HG03135 (cell line): ENCODE measurements around the gene PFAS.
A peak's percentile ranks its signal among the peaks of the same experiment; 100 is the strongest.

Source experiments
- ATAC-seq: cut with Tn5 transposase; IDR thresholded peaks from one replicate; pipeline ENCODE4 v1.9.1; 2021; ENCODE audit warnings: mild to moderate bottlenecking, moderate library complexity; ENCODE audit not compliant: unreplicated experiment

PFAS gene

GRCh38 chr17:8266648-8267479 lies 17.8 kb downstream of the PFAS start:
- no peak for ATAC-seq

- ATAC-seq, result no peak
Observed at GRCh38 chr17:8267480-8268147, 18.5 kb downstream of the PFAS start.

- no peak for ATAC-seq
Observed at GRCh38 chr17:8268550-8269298, 19.6 kb downstream of the PFAS start.

- no peak for ATAC-seq
Observed at GRCh38 chr17:8272421-8272820, 23.3 kb downstream of the PFAS start.

- ATAC-seq, result no peak
Observed at GRCh38 chr17:8273884-8274444, 24.9 kb downstream of the PFAS start.

- ATAC-seq, result no peak
Observed at GRCh38 chr17:8274816-8275215, 25.7 kb downstream of the PFAS start.

GRCh38 chr17:8275421-8276290 lies 26.6 kb downstream of the PFAS start:
- ATAC-seq, result no peak

- no peak for ATAC-seq
Observed at GRCh38 chr17:8277317-8277716, 28.2 kb downstream of the PFAS start.

GRCh38 chr17:8282345-8282744 lies 33.3 kb downstream of the PFAS start:
- ATAC-seq, result no peak

GRCh38 chr17:8283356-8283755 lies 34.3 kb downstream of the PFAS start:
- no peak for ATAC-seq

- ATAC-seq, result no peak
Observed at GRCh38 chr17:8284126-8284525, 35.0 kb downstream of the PFAS start.

GRCh38 chr17:8285270-8286181 lies 36.4 kb downstream of the PFAS start:
- no peak for ATAC-seq

- ATAC-seq, result no peak
Observed at GRCh38 chr17:8287651-8288335, 38.7 kb downstream of the PFAS start.

GRCh38 chr17:8288336-8289102 lies 39.4 kb downstream of the PFAS start, which contains the start of gene RANGRF:
Gene RANGRF, plus strand, starts transcription at chr17:8288670. Its CDS starts 119 bp downstream, at chr17:8288789.
- ATAC-seq, result peak; percentile 75

- ATAC-seq, result no peak
Observed at GRCh38 chr17:8289103-8289397, 40.0 kb downstream of the PFAS start.

- no peak for ATAC-seq
Observed at GRCh38 chr17:8290043-8290442, 41.0 kb downstream of the PFAS start.

GRCh38 chr17:8292639-8293395 lies 43.7 kb downstream of the PFAS start:
- ATAC-seq, result no peak
